Activated T-helper 9 cell treated with anti-CD3 and anti-CD28 coated beads, Interleukin-2, amount 50 U/mL, for 16 hours (primary cell): Measurements from ENCODE around the gene TTC7B.

Experiments
- DNase-seq: peaks from one replicate; pipeline ENCODE4 v3.0.0-alpha.2; 2020; ENCODE audit warnings: low read depth

Gene TTC7B

GRCh38 chr14:90599339-90599738, 216.9 kb downstream of the TTC7B start:
- DNase-seq, result no peak

GRCh38 chr14:90597961-90598360, 218.3 kb downstream of the TTC7B start:
- no peak for DNase-seq

- DNase-seq, result no peak
Observed at GRCh38 chr14:90596733-90597132, 219.5 kb downstream of the TTC7B start.

GRCh38 chr14:90593254-90594040, 222.8 kb downstream of the TTC7B start:
- DNase-seq, result no peak

GRCh38 chr14:90592655-90593054, 223.6 kb downstream of the TTC7B start:
- no peak for DNase-seq

GRCh38 chr14:90587918-90588317, 228.3 kb downstream of the TTC7B start:
- DNase-seq, result no peak

- no peak for DNase-seq
Observed at GRCh38 chr14:90587252-90587910, 228.8 kb downstream of the TTC7B start.

- no peak for DNase-seq
Observed at GRCh38 chr14:90585106-90585505, 231.1 kb downstream of the TTC7B start.

GRCh38 chr14:90583916-90584605, 232.2 kb downstream of the TTC7B start:
- DNase-seq, result no peak

- no peak for DNase-seq
Observed at GRCh38 chr14:90583427-90583826, 232.8 kb downstream of the TTC7B start.

GRCh38 chr14:90582166-90582565, 234.1 kb downstream of the TTC7B start:
- no peak for DNase-seq

- DNase-seq, result no peak
Observed at GRCh38 chr14:90581745-90582144, 234.5 kb downstream of the TTC7B start.

- no peak for DNase-seq
Observed at GRCh38 chr14:90580377-90581335, 235.6 kb downstream of the TTC7B start.

- no peak for DNase-seq
Observed at GRCh38 chr14:90579816-90580215, 236.4 kb downstream of the TTC7B start.

GRCh38 chr14:90579088-90579487, 237.1 kb downstream of the TTC7B start:
- DNase-seq, result no peak

- DNase-seq, result no peak
Observed at GRCh38 chr14:90578283-90578985, 237.8 kb downstream of the TTC7B start.

- no peak for DNase-seq
Observed at GRCh38 chr14:90577661-90578282, 238.5 kb downstream of the TTC7B start.

GRCh38 chr14:90576981-90577660, 239.1 kb downstream of the TTC7B start:
- no peak for DNase-seq

- no peak for DNase-seq
Observed at GRCh38 chr14:90576581-90576980, 239.6 kb downstream of the TTC7B start.

GRCh38 chr14:90575781-90576180, 240.4 kb downstream of the TTC7B start:
- DNase-seq, result no peak
